ENCODE measurements around the gene MAN2A1.
"Not testable (repeated sequence)": the region's sequence is repeated elsewhere in the genome, so short reads cannot be mapped to it uniquely, and the experiment has no call there.

The MAN2A1 gene

GRCh38 chr5:109876941-109877669 is 187.4 kb downstream of the MAN2A1 start:
- no peak for DNase-seq

- no peak for DNase-seq
Measured at GRCh38 chr5:109877670-109878045, 187.9 kb downstream of the MAN2A1 start.

DNA sequence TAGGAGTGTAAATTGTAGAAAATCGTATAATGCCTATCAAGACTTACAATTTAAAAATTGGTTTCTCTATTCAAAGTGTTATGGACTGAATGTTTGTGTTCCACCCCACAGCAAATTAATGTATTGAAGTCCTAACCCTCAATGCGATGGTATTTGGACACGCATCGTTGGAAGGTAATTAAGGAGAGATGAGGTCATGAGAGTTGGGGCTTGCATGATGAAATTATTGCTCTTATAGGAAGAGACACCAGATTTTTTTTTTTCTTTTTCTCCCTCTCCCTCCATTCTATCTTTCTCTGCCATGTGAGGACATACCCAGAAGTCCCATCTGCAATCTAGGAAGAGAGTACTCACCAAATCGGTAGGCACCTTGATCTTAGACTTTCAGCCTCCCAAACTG is 189.2 kb downstream of the MAN2A1 start:
- DNase-seq, result no peak

- DNase-seq, result no peak
Measured at GRCh38 chr5:109880907-109881685, 191.4 kb downstream of the MAN2A1 start.

GRCh38 chr5:109882546-109882945 is 192.8 kb downstream of the MAN2A1 start:
- no peak for DNase-seq

- DNase-seq, result no peak
Measured at GRCh38 chr5:109884676-109885075, 194.9 kb downstream of the MAN2A1 start.

GRCh38 chr5:109885205-109885604 is 195.5 kb downstream of the MAN2A1 start:
- no peak for DNase-seq

- DNase-seq, result no peak
Measured at GRCh38 chr5:109888989-109889388, 199.3 kb downstream of the MAN2A1 start.

- DNase-seq, result not testable (repeated sequence)
Measured at GRCh38 chr5:109893271-109893670, 203.5 kb downstream of the MAN2A1 start.

DNA sequence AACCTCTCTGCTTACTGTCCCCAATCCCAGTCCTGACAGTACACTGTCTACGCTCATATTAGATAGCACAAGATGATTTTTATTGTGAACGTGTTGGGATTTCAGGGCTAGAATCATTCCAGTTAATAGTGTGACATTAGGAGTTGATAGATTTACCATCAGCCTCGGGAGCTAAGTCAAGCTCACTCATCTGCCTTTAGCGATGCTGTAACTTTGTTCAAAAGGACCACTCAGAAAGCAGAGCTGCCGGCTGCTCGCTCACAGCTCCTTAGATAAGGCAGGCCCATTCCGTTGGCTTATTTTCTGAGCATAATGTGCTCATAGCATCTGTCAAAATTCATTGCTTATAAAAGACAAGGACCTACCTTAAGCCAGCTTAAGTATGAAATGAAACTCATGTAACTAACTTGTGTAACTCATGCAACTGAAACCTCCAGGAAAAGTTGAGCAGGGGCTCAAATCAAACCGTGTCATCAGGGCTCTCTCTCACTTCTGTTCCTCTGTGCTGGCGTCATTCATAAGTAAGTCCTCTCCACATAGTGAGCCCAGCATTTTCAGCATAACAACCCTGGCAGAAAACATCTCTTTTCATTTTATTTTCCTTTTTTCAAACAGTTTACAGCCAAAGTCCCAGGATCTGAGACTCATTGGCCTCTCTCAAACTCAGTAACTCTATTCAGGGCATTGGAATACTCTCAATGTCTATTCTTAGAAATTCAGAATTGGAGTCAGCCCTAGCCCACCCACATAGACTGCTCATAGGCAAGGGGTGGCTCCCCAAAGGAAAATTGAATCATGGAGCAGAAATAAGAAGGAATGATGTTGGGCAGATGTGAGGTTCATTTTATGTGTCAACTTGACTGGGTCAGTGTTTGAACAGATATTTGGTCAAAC is 208.8 kb downstream of the MAN2A1 start:
- DNase-seq, result no peak

DNA sequence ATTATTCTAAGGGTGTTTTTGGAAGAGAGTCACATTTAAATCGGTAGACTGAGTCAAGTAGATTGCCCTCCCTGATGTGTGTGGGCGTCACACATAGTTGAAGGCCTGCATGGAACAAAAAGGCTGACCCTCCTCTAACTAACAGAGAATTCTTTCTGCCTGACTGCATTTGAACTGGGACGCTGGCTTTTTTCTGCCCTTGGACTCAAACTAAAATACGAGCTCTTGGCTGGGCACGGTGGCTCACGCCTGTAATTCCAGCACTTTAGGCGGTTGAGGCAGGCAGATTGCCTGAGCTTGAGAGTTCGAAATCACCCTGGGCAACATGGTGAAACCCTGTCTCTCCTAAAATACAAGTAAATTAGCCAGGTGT is 209.4 kb downstream of the MAN2A1 start:
- no peak for DNase-seq

DNA sequence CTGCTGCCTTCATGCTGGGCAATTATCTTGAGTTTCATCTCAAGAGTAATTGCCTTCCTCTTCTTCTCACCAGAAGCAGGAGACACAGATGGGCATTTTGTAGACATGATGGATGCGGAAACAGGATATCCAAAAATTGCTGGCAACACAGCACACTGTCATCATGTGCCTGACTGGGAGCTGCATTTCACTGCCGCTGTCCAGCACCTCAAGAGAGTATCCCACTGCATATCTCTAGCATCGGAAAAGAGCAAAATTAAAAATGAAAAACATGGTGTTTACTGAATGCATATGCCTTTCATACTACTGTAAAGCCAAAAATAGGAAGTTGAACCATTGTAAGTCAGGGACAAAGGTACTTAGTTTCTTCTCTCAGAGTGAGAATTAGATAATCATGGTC is 210.7 kb downstream of the MAN2A1 start:
- DNase-seq, result no peak

DNA sequence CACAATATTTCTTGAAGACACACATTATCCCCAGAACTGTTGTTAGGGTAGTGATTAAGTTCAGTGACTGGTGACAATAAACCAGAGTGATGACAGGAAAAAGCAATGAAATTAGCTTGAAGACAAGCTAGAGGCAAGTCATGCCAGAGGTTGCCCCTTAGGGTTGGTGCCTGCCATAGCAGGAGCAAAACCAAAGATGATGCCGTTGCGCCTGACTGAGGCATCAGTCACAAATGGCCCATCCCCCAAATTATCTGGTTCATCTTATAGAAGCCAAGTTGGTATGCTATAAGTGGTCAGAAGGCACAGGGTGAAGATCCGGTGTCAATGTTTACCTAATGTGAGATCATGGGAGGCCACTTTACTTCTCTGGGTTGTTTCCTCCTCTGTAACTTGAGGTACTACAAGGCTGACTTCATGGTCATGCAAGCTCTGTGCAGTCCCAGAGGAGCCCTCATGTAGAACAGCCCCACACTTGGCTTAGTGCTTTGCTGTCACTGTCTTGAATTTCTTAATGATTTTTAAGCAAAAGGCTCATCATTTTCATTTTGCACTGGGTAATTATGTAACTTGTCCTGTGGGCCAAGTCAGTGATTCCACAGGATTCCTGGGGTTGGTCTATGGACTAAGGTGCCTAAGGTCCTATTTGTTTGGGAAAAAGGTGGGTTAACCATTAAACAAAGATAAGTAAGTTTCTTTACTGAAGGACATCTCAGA is 211.3 kb downstream of the MAN2A1 start:
- DNase-seq, result no peak

- no peak for DNase-seq
Measured at GRCh38 chr5:109901628-109901981, 211.9 kb downstream of the MAN2A1 start.

- DNase-seq, result no peak
Measured at GRCh38 chr5:109903061-109903460, 213.3 kb downstream of the MAN2A1 start.

GRCh38 chr5:109905906-109906305 is 216.2 kb downstream of the MAN2A1 start:
- no peak for DNase-seq

GRCh38 chr5:109907189-109907588 is 217.5 kb downstream of the MAN2A1 start:
- no peak for DNase-seq

DNA sequence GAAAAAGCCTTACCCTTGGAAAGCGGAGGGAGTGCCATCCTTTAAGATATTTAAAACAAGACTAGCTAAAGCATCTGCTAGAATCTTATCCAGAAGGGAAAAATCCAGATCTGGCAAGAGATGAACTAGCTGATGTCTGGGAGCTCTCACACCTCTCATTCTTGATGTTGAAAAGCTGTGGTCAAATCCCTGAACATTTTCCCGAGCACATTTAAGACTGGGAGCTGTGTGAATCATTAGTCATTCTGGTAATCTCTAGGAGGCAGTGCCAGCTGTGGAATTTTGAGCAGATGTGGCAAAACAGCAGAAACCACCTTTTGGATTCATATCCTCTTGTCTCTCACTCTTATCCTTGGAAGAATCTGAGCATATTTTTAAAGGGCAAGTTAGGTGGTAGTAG is 218.0 kb downstream of the MAN2A1 start:
- DNase-seq, result no peak

DNA sequence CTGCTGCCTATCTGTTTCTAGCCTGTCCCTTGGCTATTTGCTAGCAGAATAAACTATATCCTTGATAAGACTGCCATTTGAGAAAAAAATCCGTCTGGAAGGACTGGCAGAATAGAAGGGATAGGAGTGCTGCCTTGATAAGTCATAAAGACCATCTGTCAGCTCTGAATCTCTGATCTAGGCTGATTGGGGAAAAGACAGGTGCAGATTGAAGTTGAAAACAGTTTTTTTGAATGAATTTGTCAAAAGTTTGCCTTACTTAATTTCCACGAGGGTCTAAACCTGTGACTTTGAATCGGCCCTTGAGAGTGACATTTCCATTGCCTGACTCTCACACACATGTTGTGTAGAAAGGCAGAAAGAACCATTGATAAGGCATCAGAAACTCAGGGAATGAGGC is 218.6 kb downstream of the MAN2A1 start:
- DNase-seq, result no peak

GRCh38 chr5:109910874-109911273 is 221.1 kb downstream of the MAN2A1 start:
- DNase-seq, result no peak

- DNase-seq, result no peak
Measured at GRCh38 chr5:109911731-109912130, 222.0 kb downstream of the MAN2A1 start.

DNA sequence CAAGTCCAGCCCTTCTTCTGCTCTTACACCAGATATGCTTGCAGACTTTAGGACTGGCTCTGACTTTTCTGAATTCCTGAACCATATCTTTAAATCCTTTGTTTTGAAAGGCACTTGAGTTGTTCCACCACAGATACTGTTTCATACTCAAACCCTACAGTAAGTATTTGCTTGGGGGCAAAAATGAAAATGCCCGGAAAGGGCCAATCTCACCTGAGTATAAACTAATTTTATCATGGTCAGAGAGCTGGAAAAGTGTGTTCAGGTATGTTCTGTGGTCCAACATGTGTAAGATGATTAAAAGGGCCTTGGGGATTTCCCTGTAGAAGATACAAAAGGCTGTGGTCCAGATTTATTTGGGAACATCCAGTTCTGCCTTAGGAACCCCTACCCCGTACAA is 225.2 kb downstream of the MAN2A1 start:
- no peak for DNase-seq
